A549 (cell line): ENCODE results near the gene JAM3.

ENCODE experiments used
- CEBPB ChIP-seq, 2 experiments: fragments of >200 bp in 1 of 2; sonication (Bioruptor Twin) in 1 of 2; formaldehyde crosslinking in 1 of 2; IDR thresholded peaks; 2 replicates each; pipeline ENCODE4 v1.6.1; 2012 to 2016
- CTCF ChIP-seq: fragments of >200 bp; sonication (Bioruptor Twin); formaldehyde crosslinking; IDR thresholded peaks from 3 replicates; pipeline ENCODE4 v1.5.1; 2016
- NFE2L2 ChIP-seq: fragments of 150-350 bp; conservative IDR thresholded peaks from 2 replicates; pipeline ENCODE4 v1.6.1; 2014; ENCODE audit warnings: low read length
- RCOR1 ChIP-seq: fragments of 150-350 bp; IDR thresholded peaks from 2 replicates; pipeline ENCODE4 v1.6.1; 2014; ENCODE audit warnings: antibody characterized with exemption, low read length, low read depth
- REST ChIP-seq: fragments of 200-600 bp; sonication (generic); IDR thresholded peaks from 2 replicates; pipeline ENCODE4 v1.6.1; 2016; ENCODE audit warnings: antibody characterized with exemption, mild to moderate bottlenecking, moderate library complexity
- TFCP2L1 ChIP-seq: fragments of 250-450 bp; sonication (Bioruptor Pico); IDR thresholded peaks from 2 replicates; pipeline ENCODE4 v1.5.0; 2021; ENCODE audit warnings: mild to moderate bottlenecking
- TF ChIP-seq, protein P1 (sequence below): IDR thresholded peaks from 2 replicates; pipeline ENCODE4 v1.6.1; 2012

GRCh38 chr11:134171951-134172350, 103.1 kb downstream of the JAM3 start:
- TF ChIP-seq CTCF, result no peak
- TF ChIP-seq NFE2L2, result no peak
- no peak for TF ChIP-seq TFCP2L1 (CRISPR knock-in tag)
- TF ChIP-seq RCOR1, result no peak
- TF ChIP-seq REST, result no peak
- TF ChIP-seq, protein P1, sequence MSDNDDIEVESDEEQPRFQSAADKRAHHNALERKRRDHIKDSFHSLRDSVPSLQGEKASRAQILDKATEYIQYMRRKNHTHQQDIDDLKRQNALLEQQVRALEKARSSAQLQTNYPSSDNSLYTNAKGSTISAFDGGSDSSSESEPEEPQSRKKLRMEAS, result no peak
- TF ChIP-seq CEBPB (IDR thresholded peaks at IDR 0.05), result no peak
